GM19455 (cell line): Measurements from ENCODE around the gene SLC26A1.
A peak's percentile ranks its signal among the peaks of the same experiment; 100 is the strongest.
"Not testable (repeated sequence)": the region's sequence is repeated elsewhere in the genome, so short reads cannot be mapped to it uniquely, and the experiment has no call there.

Experiments
- ATAC-seq: cut with Tn5 transposase; IDR thresholded peaks from one replicate; pipeline ENCODE4 v1.9.1; 2021; ENCODE audit not compliant: unreplicated experiment

Gene SLC26A1

DNA sequence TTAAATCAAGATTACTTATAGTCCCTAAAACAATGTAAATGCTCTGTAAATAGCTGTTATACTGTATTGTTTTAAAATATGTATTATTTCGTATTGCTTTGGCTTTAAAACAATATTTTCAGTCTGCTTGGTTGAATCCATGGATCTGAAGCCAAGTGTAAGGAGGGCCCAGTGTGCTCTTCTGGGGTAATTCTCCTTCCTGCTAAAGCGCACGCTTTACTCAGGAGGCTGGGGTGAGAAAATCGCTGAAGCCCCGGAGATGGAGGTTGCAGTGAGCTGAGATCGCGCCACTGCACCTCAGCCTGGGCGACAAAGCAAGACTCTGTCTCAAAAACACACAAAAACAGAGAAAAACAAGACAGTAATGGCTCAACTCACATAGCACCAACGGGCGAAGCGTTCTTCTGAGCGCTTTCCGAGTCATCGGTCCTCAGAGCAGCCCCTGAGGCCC, 6.8 kb downstream of the SLC26A1 start:
- peak; percentile 25 for ATAC-seq

DNA sequence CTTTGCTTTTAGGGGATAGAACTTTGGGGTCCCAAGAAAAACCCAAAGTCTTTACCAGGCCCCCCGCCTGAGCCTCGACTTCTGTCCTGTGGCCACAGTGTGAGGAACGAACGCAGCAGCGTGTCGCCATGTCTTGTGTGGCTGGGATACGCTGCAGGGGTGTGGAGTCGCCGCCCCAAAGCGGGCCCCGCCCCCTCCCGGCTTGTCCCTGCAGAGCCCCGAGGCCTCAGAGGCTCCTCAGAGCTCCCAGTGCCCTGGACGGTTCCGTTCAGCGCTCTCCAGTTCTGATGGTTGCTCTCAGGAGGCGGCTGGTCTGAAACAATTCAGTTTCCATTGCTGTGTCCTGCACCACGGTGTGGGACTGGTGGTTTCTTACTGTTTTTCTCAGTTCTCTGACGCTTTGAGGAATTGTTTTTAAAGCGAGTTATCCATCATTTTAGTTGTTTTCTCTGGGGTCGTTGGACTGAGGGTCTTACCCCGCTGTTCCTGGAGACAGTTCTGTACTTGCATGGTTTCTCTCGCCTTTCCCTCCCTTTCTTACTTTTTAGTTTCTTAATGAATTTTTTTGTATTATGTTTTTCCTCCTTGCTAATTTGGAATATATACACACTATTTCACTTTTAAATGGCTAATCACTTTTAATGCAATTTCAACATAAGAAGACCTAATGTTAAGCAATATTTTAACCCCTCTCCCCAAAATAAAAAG, 7.9 kb downstream of the SLC26A1 start:
- no peak for ATAC-seq

DNA sequence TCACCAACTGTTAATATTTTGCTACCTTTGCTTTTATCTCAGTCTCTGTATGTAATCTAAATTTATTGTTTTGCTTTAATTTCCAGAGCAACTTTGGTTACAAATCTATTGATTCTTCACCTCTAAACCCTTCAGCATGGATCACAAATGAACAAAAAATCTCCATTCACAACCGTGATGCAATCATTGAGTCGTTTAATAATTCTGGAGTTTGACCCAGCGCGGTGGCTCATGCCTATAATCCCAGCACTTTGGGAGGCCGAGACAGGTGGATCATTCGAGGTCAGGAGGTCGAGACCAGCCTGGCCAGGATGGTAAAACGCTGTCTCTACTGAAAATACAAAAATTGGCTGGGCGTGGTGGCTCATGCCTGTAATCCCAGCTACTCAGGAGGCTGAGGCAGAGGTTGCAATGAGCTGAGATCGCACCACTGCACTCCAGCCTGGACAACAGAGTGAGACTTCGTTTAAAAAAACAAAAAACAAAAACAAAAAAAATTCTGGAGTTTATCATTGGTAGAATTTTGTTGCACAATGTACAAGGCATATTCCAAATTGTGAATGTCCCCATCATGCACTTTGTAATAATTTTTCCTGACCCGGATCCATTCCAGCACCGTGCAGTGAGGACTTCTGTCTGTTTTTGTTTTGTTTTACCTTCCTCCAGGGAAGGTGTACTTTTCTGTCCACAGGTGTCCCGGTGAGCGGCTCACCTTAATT, 8.7 kb downstream of the SLC26A1 start:
- ATAC-seq, result no peak

DNA sequence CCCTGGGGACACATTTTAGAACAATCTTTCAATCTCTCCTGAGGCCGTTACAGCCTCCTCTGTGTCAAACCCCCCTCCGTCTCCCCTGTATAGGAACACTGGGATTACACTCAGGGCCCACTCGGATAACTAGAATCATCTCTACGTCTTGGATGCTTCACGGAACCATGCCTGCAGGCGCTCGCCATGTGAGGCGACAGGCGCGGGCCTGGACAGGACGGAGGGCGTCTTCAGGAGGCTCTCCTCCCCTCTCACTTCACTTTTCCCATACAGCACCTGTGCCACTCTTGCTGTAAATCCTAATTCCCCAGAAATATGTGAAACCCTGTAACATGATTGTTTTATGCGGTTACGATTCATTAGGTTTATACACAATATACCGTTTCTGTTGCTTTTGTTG, 10.4 kb downstream of the SLC26A1 start:
- no peak for ATAC-seq

DNA sequence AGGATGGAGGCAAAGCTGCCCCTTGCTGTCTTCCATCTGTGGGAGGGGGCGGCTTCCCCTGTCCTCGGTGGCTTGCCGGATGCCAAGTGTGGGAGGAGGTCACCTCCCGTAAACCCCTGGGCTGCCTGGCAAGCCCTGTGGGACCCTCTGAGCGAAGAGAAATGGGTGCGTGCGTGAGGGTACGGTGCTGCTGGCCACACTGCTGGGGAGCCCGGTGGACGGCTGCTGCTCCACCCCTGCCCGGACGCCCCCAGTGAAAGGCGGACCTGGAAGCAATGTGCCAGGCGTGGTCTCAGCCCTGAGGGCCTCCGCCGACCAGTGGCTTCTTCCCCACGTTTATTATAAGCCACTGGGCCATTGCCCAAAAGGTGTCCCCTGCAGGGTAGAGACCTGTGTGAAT, 10.9 kb downstream of the SLC26A1 start:
- no peak for ATAC-seq

DNA sequence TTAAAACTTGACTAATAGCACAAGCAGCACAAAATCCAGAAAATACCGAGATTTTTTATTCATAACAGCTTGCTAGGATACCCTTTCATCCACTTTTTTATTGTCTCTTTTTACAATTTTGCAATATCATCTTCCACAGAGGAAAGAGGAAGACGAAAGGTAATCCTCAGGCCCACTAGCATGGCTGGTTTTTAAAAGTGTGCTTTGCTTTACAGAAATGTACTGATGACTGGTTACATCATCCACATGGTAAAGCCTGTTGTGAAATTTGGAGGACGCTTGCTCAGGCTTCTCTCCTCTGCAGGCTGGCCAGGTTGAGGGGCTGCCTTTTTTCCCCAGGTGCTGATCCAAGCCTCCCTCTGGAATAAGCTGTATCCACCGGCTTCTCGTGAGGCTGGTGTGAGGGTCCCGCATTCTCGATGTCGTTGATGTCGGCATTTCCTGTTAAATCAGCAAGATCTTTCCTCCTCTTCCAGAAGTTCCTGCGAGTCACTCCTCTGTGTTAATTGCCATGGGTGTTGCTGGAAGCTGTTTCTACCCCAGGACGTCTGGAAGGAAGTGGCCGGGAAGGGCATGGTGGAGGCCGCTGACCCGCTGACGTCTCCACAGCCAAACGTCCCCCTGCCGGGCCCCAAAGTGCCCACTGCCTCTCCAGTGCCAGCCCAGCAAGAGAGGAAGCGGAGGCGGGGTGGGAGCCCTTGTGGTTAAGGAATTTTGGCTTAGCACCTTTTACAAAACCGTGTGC, 14.1 kb downstream of the SLC26A1 start:
- ATAC-seq, result no peak

DNA sequence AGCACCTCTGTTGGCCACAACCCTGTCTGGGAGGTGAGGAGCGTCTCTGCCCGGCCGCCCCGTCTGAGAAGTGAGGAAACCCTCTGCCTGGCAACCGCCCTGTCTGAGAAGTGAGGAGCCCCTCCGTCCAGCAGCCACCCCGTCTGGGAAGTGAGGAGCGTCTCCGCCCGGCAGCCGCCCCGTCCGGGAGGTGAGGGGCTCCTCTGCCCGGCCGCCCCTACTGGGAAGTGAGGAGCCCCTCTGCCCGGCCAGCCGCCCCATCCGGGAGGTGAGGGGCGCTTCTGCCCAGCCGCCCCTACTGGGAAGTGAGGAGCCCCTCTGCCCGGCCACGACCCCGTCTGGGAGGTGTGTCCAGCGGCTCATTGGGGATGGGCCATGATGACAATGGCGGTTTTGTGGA, 17.2 kb downstream of the SLC26A1 start:
- ATAC-seq, result not testable (repeated sequence)

DNA sequence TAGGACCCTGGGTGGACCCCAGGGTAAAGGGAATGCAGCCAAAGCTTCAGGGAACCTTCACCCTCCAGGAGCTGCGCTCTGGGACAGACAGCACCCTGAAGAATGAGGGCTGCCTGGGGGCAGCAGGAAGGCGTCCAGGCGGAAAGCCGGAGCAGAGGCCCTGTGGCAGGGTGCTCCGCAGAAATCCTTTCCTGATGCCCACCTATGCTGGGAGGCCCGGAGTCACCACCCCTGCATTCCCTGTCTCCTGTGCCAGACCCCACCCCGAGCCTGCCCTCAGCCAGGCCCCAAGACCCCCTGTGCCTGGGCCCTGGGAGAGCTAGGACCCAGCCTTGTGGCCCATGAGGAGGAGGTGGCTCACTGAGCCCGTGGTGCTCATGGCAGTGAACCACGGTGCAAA, 18.5 kb downstream of the SLC26A1 start:
- no peak for ATAC-seq

DNA sequence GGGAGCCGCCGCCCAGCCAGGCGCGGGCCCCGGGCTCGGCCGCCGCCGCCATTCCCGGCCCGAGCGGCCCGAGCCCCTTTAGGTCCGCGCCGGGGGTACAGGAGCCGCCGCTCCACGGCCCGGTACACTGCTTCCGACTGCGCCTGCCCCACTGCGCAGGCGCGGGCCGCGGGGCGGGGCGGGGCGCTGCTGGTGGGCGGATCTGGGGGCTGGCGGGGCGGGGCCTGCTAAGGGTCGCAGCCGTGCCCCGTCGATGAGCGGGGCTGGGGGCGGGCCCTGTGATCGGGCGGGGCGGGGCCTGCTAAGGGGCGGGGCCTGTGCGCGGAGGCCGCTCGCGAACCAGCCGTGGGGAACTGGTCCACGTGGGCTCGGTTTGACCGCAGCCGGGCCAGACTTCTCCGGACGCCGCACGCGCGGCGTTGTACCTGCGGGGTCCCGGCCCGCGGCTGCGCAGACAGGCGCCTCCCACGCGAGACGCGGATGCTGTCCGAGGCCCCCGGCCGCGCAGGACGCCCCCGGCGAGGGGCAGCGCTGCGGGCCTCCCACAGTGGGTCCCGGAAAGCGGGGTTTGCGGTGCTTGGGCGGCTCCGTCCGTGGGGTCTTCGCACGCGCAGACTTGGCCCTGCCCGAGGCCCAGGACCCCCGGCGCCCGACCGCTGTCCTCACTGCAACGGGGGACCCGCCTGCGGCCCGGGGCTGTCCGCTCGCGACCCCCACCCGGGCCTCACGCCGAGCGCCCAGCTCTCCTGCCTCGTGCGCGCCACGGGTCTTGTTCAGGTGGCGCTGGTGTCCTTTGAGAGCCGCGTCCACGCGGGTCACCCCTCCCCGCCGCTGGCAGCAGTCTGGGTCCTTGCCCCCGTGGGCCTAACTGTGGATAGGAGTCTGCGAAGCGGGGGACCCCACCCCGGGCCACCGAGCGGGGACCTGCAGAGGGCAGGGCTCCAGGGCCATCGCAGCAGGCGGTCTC, 19.5 kb downstream of the SLC26A1 start, which contains the start of gene DGKQ:
Gene DGKQ, minus strand, starts transcription at position 139 of the 967 bp plus-strand sequence. Its CDS starts 87 bp downstream, at position 52.
- peak; percentile 62 for ATAC-seq

DNA sequence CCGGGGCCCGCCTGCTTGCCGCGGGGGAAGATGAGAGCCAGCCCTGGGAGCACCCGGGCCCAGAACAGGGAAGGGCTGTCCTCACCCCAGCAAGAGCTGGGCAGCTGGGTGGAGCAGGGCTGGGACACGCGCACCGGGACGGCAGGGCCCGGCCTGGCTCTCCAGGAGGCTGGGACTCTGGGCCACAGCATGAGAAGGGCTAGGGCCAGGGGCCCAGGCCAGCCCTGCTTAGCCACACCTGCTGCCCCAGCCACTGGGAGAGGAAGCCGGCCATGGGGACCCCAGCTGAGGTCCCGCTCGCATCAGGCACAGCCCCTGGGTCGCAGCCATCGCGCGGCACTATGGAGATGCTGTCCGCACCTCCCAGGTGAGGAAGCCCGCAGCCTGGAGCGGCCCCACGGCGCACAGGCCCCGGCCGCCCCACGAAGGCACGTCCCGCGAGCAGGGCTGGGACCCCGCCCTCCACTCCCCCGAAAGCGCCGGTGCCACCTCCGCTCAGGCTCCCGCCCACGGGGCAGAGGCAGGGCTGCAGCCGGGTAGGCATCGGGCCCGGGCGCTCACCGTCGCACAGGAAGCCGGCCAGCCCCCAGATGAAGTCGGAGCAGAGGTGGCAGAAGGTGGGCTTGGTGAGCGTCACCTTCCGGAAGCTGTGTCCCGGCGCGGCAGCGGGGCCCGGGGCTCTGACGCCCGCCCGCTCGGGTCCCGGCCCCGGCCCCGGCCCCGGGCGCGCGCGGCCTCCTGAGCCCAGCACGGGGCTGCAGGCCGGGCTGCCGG, 20.4 kb downstream of the SLC26A1 start:
- peak; percentile 44 for ATAC-seq

DNA sequence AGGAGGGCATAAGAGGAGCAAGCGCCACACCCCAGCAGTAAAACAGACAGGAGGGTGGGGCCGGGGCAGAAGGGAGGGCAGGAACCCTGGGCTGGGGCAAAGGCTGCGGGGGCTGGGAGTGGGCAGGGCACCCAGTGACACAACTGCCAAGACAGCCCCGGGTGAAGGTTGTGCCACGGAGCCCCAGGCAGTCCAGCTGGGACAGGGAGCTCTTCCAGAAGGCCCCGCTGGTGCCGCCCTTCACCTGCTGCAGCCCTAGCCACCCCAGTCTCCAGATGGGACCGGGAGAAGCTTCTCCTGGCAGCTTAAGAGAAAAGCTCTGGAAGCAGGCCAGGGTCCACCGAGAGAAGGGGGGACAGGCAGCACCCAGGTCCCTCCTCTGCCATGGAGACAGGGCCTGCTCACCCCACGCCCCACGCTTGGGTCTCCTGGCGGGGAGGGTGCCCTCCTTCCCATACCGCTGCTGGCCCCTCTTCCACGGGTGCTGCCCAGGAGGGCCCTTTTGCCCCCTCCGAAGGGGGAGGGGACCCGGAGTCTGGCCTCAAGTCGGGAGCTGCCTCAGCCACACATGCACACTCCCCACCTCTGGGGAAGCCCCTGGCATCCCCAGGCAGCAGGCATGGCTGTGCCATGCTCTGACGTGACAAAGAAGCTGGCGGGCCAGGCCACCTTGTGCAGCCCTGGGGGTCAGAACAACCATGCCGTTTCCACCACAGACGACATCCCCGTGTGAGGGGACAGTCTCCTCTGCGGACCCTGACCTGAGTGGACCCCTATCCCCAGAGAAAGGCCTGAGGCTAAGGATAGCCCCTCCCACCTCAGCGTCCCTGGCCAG, 21.3 kb downstream of the SLC26A1 start:
- no peak for ATAC-seq

DNA sequence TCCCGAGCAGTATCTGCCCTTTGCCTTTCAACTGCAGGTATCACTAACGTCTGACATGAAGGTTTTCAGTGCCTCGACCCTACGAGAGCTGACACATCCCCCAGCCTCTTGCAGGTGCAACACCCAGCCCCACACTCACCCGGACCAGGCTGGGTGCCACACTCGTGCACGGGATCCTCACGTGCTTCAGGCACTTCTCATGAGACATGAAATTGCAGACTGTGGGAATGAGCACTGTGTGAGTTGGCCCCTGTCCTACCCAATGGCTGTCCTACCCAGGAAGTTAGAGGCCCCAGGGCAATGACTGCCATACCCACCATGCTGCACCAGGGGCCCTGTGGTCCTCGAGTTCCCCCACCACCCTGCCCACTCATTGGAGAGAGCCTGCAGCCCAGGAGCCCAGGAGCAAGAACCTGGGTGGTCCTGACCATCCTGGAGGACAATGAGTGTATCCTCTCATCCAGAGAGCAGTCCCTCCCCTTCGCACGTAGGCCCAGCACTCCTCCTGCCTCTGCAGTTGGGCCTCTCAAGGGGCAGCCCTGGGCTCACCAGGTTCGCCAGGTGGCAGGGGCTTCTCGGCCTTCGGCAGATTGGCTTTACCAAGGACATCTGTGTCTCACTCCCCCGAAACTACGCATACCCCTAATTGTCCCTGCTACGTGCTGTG, 22.2 kb downstream of the SLC26A1 start:
- no peak for ATAC-seq

DNA sequence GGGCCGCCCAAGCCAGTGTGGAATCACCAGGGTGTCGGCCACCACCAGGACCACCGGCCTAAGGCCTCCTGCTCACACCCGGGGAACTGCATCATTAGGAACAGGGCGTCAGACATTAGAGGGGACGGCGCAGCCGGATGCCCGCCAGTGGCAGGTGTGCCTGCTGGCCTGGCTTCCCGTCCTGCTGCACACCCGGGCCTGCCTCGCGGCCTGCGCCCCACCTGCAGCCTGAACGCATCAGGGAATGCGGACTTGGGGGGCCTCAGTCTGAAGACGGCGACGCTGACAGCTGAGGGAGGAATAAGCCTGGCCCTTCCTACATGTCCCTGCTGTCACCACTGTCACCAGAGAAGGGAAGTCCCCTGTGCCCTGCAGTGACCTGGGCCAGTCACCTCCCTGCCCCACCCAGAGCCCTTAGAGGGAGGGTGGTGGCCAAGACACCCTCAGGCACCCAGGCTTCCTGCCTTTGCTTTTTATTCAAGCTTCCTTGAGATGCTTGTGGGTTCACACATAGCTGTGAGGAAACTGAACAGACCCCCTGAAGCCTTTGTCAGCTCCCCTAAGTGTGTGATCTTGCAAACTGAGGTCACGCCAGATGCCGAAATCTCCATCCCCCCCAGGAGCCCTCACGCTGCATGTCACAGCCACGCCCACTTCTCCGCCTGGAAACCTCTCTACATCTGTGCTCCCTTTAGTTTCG, 23.0 kb downstream of the SLC26A1 start:
- ATAC-seq, result no peak

DNA sequence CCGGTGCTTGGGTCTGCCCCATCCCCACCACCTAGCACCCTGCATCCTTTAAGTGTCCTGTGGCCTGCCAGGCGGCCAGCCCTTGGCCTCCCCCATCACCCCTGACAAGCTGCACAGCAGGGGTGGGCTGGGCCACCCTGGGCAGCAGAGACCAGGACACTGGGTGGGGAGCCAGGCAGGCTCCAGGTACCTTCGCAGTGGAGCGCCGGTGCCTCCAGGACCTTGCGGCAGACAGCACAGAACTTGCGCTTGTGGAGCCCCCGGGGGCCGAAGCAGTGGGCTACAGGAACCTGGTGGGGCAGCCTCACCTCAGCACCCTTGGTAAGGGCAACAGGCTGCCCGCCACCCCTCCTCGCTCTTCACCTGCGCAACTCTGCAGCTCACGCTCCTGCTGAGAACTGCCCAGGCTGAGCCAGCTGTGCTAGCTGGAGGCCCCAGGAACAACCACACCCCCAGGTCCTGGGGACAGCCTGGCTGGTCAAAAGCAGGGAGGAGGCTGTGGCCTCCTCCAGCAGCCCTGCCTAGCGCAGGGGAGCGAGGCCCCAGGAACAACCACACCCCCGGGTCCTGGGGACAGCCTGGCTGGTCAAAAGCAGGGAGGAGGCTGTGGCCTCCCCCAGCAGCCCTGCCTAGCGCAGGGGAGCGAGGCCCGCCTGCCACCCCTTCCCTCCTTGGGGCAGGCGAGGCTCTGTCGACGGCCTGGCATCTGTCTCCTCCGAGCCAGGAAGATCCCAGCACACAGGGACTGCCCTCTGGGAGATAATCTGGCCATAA, 24.4 kb downstream of the SLC26A1 start:
- ATAC-seq, result no peak

DNA sequence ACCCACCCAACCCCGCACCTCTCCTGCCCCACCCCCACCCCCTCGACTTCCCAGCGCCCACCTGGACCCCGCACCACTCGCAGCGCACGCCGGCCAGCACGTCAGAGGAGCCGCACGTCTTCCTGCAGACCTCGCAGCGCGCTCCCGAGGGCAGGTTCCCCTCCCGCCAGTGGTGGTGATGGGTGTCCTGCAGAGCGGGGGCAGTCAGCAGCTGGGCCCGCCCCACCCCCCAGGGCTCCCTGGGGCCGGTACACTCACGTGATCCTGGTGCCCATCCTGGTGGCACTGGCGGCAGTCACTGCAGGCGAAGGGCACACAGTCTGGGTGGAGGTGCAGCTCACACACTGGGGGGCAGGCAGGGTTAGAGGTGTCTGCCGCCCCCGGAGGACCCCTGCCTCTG, 25.0 kb downstream of the SLC26A1 start:
- ATAC-seq, result no peak

DNA sequence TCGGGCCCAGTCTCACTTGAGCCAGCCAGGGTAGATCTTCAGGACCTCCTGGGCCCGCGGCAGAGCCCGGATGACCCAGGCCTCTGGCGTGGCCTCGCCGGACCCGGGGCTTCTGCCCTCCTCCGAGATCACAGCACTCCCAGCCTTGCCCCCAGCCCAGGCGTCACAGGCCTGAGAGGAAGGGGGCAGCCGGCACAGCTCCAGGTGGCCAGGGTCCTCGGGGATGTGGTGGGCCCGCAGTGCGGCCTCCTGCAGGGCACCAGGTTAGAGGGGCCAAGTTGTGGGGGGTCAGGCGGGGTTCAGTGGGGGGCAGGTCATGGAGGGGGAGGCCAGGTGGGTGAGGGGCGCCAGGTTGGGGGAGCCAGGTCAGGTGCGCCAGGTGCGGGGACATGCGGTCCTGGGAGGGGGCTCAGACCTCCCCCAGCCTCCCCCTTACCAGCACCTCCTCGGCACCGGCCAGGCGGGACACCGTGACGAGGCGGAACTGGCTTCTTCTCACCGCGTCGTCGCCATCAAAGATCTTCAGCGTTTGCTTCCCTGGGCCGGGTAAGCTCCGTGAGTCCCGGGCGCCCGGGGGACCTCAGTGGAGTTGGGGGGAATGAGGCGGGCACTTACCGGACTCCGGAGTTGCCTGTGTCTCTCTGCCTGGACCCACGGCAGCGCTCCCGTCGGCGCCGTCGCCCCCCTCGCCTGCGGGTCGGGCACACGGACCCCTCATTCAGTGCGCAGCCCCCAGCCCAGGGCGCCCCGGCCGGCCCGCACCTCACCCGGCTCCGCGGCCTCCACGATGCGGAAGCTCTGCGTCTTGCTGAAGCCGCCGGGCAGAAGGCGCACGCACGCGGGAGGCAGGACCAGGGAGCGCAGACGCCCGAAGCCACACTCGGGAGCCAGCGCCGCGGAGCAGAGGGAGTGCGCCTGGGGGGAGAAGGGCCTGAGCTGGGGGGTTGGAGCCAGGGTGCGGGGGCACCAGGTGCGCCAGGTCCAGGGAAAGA, 25.8 kb downstream of the SLC26A1 start:
- no peak for ATAC-seq
